Stomach (tissue), 9 donors: ENCODE measurements around the gene G6PD. TPM values are rescaled to one million over a fixed set of nuclear protein-coding genes. Genes with fewer than 3 reads are reported as not detected.
A peak's percentile ranks its signal among the peaks of the same experiment; 100 is the strongest.

Source experiments
- DNase-seq, 2 donors: peaks; one replicate each; pipeline versions ENCODE4 v3.0.0 to v3.0.0-alpha.2; 2013 to 2019
- H3K27ac ChIP-seq, 5 donors: fragments of 200-600 bp in 4 of 5; sonication (generic) in 4 of 5; one replicate each; pipeline ENCODE4 v1.5.1; 2013 to 2019; ENCODE audit warnings: mild to moderate bottlenecking in 1 of 5, moderate library complexity in 1 of 5
- H3K27me3 ChIP-seq, 3 donors: fragments of 200-600 bp; sonication (generic); one replicate each; pipeline ENCODE4 v1.5.1; 2017 to 2019; ENCODE audit warnings: mixed run types in 1 of 3
- H3K36me3 ChIP-seq, 4 donors: fragments of 200-600 bp; sonication (generic); 1 replicate in 3 of 4; 2 replicates in 1 of 4; pipeline ENCODE4 v1.5.1; 2016 to 2019
- H3K4me1 ChIP-seq, 4 donors: fragments of 200-600 bp; sonication (generic); one replicate each; pipeline ENCODE4 v1.5.1; 2016 to 2019
- H3K4me3 ChIP-seq, 4 donors: fragments of 200-600 bp; sonication (generic) in 3 of 4; one replicate each; pipeline ENCODE4 v1.5.1; 2016 to 2019; ENCODE audit warnings: mild to moderate bottlenecking in 1 of 4
- H3K9me3 ChIP-seq, 4 donors: fragments of 200-600 bp; sonication (generic); one replicate each; pipeline ENCODE4 v1.5.1; 2016 to 2019
- EP300 ChIP-seq: sonication (generic); formaldehyde crosslinking; IDR thresholded peaks from one replicate; pipeline ENCODE4 v1.6.1; 2017; ENCODE audit warnings: antibody characterized with exemption
- POLR2A ChIP-seq, 4 donors: fragments of 450-650 bp; IDR thresholded peaks; one replicate each; pipeline ENCODE4 v1.6.1; 2016; ENCODE audit warnings: antibody characterized with exemption in 4 of 4, control low read depth in 2 of 4, mild to moderate bottlenecking in 1 of 4, moderate library complexity in 1 of 4
- POLR2AphosphoS5 ChIP-seq, 3 donors: sonication (generic); formaldehyde crosslinking; IDR thresholded peaks; one replicate each; pipeline ENCODE4 v1.6.1; 2016; ENCODE audit warnings: antibody characterized with exemption in 3 of 3
- WGBS, 5 donors: extraction: QIAGEN DNeasy Blood & Tissue Kit in 3 of 5; methylation state at CpG; one replicate each; pipeline versions ENCODE4 v1.1.5 to v1.1.7; 2013 to 2018; 5-methylcytosine and 5-hydroxymethylcytosine counted together
- intact Hi-C: fragments of 100-400 bp; cut with DNase I; formaldehyde crosslinking; loops from one replicate; pipeline ENCODE4 v1.15.1; 2023; ENCODE audit warnings: low total_unique reads
- polyA plus RNA-seq, 3 donors: library from polyadenylated mRNA; stranded (reverse); fragments of 200-250 nt; gene quantifications; one replicate each; pipeline ENCODE4 v1.2.3, GENCODE V29; 2013
- total RNA-seq, 5 donors: library from RNA; depleted of rRNA; stranded (reverse); fragments of >200 nt; gene quantifications; one replicate each; pipeline versions ENCODE4 v1.1.0 to v1.2.3, GENCODE V29; 2014 to 2016
- TF ChIP-seq, protein P1 (sequence below), 7 experiments: fragments of 450-650 bp in 4 of 7; fragments of 200-600 bp in 3 of 7; sonication (generic) in 3 of 7; IDR thresholded peaks; one replicate each; pipeline ENCODE4 v1.5.1; 2016 to 2019; ENCODE audit warnings: antibody characterized with exemption in 7 of 7, control low read depth in 2 of 7, mild to moderate bottlenecking in 1 of 7
- donor health status: healthy with polysubstance abuse.
- donor health status: Bipolar disorder and iron deficiency.
- donor health status: healthy.

G6PD gene
- total and polyA plus RNA-seq, 8 donors = 10.3 to 41.7 (median 23.4) TPM

DNA sequence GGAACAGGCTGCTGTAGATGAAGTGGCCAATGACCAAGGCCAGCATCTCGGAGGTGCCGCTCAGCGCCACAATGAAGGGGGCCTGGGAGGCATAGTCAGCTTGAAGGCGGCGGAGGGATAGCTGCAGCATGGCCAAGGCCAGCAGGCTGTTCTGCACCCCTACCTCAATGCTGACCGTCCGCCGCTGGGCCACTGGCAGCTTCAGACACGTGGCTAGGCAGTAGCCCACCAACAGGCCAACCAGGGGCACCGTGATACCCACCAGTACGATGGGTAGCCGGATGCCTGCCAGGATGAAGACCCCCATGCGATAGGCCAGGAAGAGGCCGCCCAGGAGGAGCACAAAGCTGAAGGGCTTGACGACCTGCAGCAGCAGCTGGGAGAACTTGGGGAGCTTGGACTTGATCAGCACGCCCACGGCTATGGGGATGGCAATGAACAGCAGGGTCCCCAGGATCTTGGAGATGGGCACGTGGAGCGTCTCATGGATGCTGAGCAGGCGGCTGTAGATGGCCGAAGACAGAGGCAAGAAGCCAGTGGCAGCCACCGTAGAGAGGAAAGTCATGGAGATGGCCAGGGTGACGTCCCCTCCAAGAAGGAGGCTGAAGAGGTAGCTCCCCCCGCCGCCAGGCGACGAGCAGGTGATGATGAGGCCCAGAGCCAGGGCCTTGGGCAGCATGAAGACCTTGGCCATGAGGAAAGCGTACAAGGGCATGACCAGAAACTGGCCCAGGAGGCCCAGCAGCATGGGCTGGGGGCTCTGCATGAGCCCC lies 58.9 kb downstream of the G6PD start:
- no peaks in the 10 kb centered on the region for H3K9me3 ChIP-seq
- H3K4me1 ChIP-seq = peaks cover 0 to 57% (median 35%) of the 10 kb centered on the region in 4 donors
- intact Hi-C loops = no loop called here
- no peak for TF ChIP-seq EP300
- no peak for TF ChIP-seq POLR2AphosphoS5 (IDR thresholded peaks at IDR 0.05)
- TF ChIP-seq, protein P1, sequence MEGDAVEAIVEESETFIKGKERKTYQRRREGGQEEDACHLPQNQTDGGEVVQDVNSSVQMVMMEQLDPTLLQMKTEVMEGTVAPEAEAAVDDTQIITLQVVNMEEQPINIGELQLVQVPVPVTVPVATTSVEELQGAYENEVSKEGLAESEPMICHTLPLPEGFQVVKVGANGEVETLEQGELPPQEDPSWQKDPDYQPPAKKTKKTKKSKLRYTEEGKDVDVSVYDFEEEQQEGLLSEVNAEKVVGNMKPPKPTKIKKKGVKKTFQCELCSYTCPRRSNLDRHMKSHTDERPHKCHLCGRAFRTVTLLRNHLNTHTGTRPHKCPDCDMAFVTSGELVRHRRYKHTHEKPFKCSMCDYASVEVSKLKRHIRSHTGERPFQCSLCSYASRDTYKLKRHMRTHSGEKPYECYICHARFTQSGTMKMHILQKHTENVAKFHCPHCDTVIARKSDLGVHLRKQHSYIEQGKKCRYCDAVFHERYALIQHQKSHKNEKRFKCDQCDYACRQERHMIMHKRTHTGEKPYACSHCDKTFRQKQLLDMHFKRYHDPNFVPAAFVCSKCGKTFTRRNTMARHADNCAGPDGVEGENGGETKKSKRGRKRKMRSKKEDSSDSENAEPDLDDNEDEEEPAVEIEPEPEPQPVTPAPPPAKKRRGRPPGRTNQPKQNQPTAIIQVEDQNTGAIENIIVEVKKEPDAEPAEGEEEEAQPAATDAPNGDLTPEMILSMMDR (IDR thresholded peaks at IDR 0.05) = no peak
- no peak for TF ChIP-seq POLR2A (IDR thresholded peaks at IDR 0.05)
- peak overlapping the region in 4 of 5 donors; percentile 84 to 91 (median 85) for H3K27ac ChIP-seq
- DNase-seq = no peak
- H3K27me3 ChIP-seq = no peaks in the 10 kb centered on the region
- WGBS, 5 donors = 91 to 95% (median 93%) methylated on average over 21 to 28 of the region's 28 CpGs
- H3K4me3 ChIP-seq = no peak overlapping the region
- peaks cover 0 to 31% (median 23%) of the 10 kb centered on the region in 4 donors for H3K36me3 ChIP-seq

DNA sequence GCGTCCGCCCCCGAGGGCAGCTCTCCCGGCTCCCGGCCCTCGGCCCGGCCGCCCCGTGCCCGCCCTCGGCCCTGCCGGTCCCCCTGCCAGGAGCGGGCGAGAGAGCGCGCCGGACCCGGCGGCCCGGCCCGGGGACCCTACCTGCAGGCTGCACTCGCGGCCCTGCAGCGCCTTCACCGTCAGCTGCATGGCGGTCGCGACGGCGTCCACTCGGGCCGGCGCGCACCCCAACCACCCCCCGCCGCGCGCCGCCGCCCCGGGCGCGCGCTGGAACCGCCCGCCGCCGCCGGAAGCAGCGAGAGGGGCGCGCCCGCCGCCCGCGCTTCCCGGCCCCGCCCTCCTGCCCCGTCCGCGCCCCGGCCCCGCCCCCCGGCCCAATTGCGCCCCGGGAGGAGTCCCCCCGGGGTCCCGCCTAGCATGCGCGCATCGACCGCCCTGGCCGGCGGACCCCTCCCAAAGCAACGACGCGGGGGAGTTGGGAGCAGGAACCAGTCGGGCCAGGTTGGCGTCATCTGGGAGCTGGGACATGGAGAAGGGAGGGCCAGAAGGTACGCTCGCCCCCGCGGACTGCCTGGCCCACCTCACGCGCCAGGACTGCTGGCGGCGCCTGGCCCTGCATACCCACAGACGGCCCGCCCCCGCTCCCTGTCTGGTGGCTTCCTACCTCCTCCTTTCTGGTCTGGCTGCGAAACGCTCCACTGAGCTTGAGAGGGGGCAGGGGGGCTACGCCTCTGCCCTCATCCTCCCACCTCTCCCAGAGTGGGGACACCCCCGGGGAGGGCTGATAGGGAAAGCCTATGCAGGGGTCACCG lies 60.0 kb downstream of the G6PD start, which contains the start of gene UBL4A:
TSS of gene UBL4A (minus strand) at position 220 of the 812 bp plus-strand sequence. CDS start at position 189, 31 bp downstream.
- H3K4me3 ChIP-seq = peak within 1 kb of the TSS; percentile 63 to 68 (median 66)
- intact Hi-C loops = no loop called here
- peaks cover 0 to 31% (median 23%) of the 10 kb centered on the region in 4 donors for H3K36me3 ChIP-seq
- peak within 1 kb of the TSS; percentile 83 to 91 (median 85) for H3K27ac ChIP-seq
- no peaks in the 10 kb centered on the region for H3K9me3 ChIP-seq
- H3K27me3 ChIP-seq = no peaks in the 10 kb centered on the region
- WGBS, 5 donors = 0 to 34% (median 19%) methylated on average over 20 to 77 of the region's 95 CpGs
- DNase-seq = peak; percentile 63 to 89
- TF ChIP-seq POLR2A (IDR thresholded peaks at IDR 0.05) (no peak), EP300 (no peak), POLR2AphosphoS5 (IDR thresholded peaks at IDR 0.05) (peak in 2 of 3 donors; percentile 5 to 45)
- TF ChIP-seq, protein P1 (IDR thresholded peaks at IDR 0.05) = no peak
- H3K4me1 ChIP-seq = peaks cover 0 to 57% (median 35%) of the 10 kb centered on the region in 4 donors

DNA sequence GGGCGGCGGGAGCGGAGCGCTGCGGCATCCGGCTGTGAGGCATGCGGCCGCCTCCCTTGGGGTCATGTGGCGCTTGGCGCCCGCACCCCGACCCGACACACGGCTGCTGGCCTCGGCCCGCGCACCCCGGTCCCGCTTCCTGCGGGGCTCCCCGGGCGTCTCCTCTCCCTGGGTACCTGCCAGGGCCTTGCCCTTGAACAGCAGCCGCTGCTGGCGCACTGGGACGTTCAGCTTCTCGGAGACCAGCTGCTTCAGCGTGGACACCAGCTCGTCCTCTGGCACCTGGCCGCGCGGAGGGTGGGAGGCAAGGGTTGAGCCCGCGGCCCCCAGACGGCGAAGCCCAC lies 60.6 kb downstream of the G6PD start:
- peak overlapping the region; percentile 81 to 91 (median 84) for H3K27ac ChIP-seq
- peak; percentile 45 to 50 for DNase-seq
- H3K9me3 ChIP-seq = no peaks in the 10 kb centered on the region
- WGBS, 5 donors = 0 to 34% (median 2%) methylated on average over 8 to 33 of the region's 35 CpGs; no CpG with 5 or more reads in 2 of the 5 donors
- intact Hi-C loops = no loop called here
- peaks cover 0 to 31% (median 23%) of the 10 kb centered on the region in 4 donors for H3K36me3 ChIP-seq
- peak overlapping the region; percentile 63 to 68 (median 66) for H3K4me3 ChIP-seq
- no peaks in the 10 kb centered on the region for H3K27me3 ChIP-seq
- peaks cover 0 to 52% (median 35%) of the 10 kb centered on the region in 4 donors for H3K4me1 ChIP-seq
- TF ChIP-seq EP300 (no peak), POLR2A (IDR thresholded peaks at IDR 0.05) (no peak), POLR2AphosphoS5 (IDR thresholded peaks at IDR 0.05) (no peak)
- TF ChIP-seq, protein P1 (IDR thresholded peaks at IDR 0.05) = no peak
